Left hindlimb (tissue), 1 donor: ENCODE measurements around the gene CENPH.
"Not testable (repeated sequence)": the region's sequence is repeated elsewhere in the genome, so short reads cannot be mapped to it uniquely, and the experiment has no call there.

ENCODE experiments used
- DNase-seq: peaks from one replicate; pipeline ENCODE4 v3.0.0-alpha.2; 2018

The CENPH gene, protein sequence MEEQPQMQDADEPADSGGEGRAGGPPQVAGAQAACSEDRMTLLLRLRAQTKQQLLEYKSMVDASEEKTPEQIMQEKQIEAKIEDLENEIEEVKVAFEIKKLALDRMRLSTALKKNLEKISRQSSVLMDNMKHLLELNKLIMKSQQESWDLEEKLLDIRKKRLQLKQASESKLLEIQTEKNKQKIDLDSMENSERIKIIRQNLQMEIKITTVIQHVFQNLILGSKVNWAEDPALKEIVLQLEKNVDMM

DNA sequence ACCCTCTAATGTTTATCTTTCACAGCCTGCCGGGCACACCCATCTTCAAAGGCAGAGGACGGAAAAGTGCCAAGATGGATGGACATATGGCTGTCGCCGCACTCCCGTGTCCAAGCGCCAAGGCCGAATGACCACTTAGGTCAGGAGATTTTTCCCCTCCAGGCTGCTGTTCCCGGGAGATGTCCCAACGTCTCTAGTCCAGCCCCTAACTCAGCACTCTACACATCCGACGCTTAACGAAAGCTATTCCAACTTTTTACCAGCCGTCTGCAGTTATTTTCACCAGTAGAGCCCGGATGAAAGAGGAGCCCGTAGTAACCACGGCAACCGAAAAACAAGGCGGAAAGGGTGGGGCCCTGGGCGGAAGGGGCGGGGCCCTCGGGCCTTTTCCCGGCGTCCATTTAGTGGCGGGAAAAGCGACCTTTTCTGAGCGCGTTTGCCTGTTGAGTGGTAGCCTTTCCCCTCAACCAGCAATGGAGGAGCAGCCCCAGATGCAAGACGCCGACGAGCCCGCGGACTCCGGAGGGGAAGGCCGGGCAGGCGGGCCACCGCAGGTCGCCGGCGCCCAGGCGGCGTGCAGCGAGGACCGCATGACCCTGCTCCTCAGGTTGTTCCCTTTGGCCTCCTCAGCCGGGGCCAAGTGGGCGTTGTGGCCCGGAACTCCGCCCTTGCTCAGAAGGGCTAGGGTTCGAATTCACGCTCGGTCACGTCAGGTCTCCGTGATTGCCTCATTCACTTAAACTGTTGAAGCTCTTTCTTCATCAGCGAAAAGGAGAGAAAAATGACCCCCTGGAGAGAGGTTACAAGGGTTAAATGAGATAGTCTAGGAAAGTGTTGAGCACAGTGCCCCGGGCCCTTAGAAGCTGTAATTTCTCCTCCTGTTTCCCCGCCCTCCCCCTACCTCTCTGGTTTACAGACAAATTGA lies at the start of gene CENPH:
Gene CENPH (plus strand): TSS at position 422 of the 925 bp plus-strand sequence. CDS start 52 bp downstream, at position 474.
- DNase-seq, result peak; percentile 96

DNA sequence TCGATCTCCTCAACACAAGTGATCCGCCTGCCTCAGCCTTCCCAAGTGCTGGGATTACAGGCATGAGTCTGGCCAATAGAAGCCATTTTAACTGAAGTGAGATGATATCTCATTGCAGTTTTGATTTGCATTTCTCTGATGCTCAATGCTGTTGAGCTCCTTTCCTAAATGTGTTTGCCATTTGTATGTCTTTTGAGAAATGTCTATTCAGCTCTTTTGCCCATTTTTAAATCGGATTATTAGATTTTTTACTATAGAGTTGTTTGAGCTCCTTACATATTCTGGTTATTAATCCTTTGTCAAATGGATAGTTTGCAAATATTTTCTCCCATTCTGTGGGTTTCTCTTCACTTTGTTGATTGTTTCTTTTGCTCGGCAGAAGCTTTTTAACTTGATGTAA lies 49.1 kb upstream of the CENPH start:
- DNase-seq, result not testable (repeated sequence)

DNA sequence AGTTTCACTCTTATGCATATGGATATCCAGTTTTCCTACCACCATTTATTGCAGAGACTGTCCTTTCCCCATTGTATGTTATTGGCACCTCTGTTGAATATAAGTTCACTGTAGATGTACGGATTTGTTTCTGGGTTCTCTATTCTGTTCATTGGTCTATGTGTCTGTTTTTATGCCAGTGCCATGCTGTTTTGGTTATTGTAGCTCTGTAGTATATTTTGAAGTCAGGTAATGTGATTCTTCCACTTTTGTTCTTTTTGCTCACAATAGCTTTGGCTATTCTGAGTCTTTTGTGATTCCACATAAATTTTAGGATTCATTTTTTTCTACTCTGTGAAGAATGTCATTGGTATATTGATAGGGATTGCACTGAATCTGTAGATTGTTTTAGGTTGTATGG lies 48.6 kb upstream of the CENPH start:
- DNase-seq, result no peak

DNA sequence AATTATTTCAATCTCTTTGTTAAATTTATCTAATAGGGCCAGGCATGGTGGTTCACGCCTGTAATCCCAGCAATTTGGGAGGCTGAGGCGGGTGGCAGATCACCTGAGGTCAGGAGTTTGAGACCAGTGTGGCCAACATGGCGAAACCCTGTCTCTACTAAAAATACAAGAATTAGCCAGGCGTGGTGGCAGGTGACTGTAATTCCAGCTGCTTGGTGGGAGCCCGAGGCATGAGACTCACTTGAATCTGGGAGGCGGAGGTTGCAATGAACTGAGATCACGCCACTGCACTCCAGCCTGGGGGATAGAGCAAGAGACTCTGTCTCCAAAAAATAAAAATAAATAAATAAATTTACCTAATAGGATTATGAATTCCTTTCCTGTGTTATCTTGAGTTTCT lies 40.8 kb upstream of the CENPH start:
- DNase-seq, result not testable (repeated sequence)

DNA sequence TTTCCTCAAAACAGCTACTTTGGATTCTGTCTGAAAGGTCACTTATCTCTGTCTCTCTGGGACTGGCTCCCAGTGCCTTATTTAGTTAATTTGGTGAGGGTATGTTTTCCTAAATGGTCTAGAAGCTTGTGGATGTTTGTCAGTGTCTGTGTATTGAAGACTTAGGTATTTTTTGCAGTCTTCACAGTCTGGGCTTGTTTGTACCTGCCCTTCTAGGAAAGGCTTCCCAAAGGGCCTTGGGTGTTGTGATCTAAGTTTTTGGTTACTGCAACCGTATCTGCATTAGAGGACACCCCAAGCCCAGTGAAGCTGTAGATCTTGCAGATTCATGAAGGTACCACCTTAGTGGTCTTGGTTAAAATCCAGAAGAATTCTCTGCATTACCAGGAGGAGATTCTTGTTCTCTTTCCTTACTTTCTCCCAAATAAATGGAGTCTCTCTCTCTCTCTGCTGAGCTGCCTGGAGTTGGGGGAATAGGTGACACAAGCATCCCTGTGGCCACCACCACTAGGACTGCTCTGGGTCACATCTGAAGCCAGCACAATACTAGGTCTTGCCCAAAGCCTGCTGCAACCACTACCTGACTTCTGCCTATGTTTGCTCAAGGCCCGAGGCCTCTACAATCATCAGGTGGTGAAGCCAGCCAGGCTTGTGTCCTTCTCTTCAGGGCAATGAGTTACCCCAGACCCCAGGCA lies 40.3 kb upstream of the CENPH start:
- DNase-seq, result no peak

DNA sequence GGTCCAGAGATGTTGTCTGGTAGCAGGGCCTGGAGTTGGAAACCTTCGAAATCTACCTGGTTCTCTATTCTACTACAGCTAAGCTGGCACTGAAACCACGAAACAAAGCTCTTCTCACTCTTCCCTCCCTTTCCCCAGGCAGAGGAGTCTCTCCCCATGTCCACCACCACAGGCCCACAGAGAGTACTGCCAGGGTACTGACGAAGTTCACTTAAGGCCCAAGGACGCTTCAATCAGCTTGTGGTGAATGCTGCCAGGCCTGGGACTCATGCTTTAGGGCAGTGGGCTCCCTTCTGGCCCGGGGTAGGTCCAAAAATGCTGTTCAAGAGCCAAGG lies 39.7 kb upstream of the CENPH start:
- no peak for DNase-seq

DNA sequence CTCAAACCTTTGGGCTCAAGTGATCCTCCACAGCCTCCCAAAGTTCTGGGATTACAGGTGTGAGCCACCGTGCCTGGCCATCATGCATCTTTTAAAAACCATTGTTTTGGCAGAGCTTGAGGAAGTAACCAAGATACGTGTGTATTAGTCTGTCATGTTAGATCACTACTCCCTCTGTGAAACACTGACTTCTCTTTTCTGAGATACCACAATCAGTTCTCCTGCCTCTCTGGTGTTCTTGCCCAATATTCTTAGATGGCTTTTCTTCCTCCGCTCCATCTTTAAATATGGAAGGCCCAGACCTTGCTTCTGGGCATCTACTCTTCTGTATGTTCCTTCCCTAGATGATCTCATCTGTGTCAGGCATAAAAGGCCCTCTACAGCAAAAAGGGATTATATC lies 36.7 kb upstream of the CENPH start:
- no peak for DNase-seq

DNA sequence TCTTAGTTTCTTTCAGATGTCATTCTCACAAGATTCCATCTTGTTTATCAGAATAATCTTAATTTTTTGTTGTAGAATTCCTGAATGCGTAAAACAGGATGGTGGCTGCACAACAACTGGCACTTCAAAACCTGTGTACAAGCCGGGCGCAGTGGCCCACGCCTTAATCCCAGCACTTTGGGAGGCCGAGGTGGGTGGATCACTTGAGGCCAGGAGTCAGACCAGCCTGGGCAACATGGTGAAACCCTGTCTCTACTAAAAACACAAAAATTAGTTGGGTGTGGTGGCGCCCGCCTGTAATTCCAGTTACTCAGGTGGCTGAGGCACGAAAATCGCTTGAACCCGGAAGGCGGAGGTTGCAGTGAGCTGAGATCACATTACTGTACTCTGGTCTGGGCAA lies 32.9 kb upstream of the CENPH start:
- no peak for DNase-seq

DNA sequence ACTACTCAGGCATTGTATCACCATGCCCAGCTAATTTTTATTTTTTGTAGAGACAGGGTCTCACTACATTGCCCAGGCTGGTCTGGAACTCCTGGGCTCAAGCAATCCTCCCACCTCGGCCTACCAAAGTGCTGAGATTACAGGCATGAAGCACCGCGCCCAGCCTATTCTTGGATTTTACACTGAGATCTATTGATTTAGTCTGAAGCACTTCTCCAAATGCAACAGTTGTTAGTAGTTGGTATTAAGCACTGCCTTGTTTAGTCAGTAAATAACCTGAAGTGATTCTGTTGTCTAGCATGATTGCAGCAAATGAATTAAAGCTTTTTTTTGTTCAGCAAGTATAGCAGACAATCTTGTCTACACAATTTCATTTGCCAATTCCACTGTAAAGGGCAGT lies 31.3 kb upstream of the CENPH start:
- DNase-seq, result no peak

DNA sequence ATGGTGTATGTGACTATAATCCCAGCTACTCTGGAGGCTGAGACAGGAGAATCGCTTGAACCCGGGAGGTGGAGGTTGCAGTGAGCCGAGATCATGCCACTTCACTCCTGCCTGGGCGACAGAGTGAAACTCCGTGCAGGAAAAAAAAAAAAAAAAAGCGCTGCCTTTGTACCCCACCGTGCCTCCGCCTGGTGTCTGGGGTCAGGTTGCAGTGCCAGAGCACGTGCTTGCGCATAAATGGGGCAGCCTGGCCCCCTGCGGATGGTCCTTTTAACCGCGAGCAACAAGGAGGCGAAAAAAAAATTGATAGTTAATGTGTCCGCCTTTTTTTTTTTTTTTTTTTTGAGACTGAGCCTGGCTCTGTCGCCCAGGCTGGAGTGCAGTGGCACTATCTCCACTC lies 28.7 kb upstream of the CENPH start:
- DNase-seq, result no peak

DNA sequence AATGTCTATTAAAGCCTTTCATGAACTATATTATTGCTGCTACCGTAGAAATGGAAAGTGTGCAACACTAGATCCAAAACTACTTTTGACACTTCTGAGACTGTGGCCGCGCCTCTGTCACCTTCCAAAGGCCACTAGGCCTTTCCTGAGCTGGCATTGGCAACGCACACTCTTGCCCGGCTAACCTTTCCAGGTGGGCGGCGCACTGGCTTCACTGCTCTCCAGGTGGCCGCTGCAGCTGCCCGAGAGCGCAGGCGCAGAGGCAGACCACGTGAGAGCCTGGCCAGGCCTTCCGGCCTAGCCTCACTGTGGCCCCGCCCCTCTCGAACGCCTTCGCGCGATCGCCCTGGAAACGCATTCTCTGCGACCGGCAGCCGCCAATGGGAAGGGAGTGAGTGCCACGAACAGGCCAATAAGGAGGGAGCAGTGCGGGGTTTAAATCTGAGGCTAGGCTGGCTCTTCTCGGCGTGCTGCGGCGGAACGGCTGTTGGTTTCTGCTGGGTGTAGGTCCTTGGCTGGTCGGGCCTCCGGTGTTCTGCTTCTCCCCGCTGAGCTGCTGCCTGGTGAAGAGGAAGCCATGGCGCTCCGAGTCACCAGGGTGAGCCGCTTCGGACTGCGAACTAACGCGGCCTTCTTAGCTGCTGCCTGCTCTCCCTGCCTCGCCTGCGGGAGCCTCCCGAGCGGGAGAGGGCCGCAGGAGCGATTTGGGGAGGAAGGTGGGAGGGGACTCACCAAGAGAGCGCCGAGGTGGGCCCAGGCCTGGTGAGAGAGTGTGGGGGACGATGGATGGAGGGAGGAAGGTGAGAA lies 22.5 kb upstream of the CENPH start, which contains the start of gene CCNB1:
Gene CCNB1 (plus strand): TSS at position 465 of the 807 bp plus-strand sequence. CDS start 113 bp downstream, at position 578.
- peak; percentile 98 for DNase-seq

DNA sequence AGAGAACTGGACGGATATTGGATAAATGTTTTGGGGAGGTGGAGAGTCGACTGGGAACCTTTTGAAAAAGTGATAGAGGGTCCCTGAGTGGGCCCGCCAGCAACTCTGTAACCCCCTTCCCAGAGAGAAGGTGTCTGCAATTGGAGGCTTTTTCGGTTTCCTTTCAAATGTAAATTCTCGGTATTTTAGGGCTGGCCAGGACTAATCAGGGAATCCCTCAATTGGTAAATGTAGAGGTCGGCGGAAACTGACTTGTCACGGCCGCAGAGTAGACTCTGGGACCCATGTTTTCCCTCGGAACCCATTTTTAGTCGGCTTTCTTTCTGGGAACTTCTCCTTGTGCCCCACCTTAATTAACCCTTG lies 21.9 kb upstream of the CENPH start:
- no peak for DNase-seq

DNA sequence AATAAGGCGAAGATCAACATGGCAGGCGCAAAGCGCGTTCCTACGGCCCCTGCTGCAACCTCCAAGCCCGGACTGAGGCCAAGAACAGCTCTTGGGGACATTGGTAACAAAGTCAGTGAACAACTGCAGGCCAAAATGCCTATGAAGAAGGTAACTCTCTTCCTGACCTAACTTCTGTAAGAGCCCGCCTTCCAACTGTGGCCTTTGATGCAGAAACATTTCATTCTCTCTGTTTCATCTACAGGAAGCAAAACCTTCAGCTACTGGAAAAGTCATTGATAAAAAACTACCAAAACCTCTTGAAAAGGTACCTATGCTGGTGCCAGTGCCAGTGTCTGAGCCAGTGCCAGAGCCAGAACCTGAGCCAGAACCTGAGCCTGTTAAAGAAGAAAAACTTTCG lies 21.5 kb upstream of the CENPH start:
- DNase-seq, result no peak

DNA sequence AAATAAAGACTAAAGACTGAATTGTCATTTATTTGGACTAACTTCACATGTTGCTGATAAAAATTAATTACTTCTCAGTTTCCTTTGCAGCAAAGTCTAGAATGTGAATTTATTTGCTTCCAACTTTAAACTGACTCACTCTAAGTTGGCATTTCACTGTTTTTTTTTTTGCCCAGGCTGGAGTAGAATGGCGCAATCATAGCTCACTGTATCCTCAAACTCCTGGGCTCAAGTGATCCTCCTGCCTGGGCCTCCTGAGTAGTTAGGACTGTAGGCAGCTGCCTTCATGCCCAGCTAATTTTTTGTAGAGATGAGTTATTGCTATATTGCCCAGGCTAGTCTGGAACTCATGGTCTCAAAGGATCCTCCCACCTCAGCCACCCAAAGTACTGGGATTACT lies 18.9 kb upstream of the CENPH start:
- DNase-seq, result no peak

DNA sequence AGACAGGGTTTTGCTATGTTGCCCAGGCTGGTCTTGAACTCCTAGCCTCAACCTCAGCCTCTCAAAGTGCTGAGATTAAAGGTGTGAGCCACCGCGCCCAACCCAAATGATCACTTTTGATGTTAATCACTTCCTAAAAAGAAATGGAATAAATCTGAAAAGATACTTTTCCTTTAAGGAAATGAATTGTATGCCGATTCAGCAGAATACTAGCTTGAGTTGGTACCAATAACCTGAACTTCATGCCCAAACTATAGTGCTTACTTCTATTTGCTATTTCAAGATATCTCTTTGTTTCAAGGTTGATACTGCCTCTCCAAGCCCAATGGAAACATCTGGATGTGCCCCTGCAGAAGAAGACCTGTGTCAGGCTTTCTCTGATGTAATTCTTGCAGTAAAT lies 18.4 kb upstream of the CENPH start:
- DNase-seq, result no peak

DNA sequence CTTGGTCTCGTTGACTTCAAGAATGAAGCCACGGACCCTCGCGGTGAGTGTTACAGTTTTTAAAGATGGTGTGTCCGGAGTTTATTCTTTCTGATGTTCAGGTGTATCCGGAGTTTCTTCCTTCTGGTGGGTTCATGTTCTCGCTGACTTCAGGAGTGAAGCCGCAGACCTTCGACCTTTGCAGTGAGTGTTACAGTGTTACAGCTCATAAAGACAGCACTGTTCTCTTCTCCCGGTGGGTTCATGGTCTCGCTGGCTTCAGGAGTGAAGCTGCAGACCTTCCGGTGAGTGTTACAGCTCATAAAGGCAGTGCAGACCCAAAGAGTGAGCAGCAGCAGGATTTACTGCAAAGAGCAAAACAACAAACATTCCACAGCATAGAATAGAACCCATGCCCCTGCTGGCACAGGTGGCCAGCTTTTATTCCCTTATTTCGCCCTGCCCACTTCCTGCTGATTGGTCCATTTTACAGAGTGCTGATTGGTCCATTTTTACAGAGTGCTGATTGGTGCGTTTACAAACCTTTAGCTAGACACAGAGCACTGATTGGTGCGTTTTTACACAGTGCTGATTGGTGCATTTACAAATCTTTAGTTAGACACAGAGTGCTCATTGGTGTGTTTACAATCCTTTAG lies 7.6 kb upstream of the CENPH start:
- DNase-seq, result not testable (repeated sequence)

DNA sequence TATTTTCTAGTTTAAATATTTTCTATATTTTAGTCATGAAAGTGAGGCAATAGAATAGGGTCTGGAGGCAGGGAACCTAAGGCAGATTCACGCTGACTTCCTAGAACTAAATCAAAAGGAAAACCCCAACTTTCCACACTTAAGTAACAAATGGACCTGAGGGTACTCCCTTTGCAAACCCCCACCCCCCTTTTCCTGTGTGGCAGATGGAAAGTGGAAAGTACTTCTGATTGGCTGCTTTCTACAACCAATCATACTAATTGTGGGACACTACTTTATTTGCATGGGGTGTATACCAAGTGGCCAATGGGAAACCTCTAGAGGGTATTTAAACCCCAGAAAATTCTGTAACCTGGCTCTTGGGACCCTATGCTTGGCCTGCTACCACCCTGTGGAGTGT lies 4.8 kb upstream of the CENPH start:
- no peak for DNase-seq

DNA sequence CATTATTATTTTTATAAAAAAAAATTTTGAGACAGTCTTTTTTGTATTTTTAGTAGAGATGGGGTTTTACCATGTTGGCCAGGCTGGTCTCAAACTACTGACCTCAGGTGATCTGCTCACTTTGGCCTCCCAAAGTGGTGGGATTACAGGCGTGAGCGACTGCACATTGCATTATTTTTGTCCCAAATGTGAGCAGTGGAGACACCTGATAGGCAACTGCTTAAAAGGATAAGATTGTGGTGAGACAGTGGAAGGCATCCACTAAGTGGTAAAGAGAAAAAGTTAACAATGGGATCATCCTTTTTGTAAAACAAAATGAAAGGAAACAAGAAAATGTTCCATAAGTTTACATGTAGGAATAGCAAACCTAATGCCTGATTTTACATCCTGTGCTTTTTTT lies 2.0 kb upstream of the CENPH start:
- DNase-seq, result no peak

DNA sequence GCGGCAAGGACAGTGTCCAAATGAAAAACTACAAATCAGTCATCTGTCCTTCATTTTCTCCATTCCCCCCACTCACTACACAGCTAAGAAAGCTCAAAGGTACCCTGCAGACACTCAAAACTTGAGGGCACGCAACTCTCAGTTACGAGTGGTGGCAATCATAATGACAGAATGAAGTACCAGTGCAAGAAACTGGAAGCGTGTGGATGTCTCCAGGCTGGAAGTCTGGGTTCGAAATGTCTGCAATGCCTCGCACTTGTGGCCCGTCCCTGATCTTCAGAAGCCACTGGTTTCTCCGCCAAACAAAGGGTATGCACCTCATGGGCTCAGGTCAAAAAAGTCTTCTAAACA lies 597 bp upstream of the CENPH start:
- peak; percentile 31 for DNase-seq

DNA sequence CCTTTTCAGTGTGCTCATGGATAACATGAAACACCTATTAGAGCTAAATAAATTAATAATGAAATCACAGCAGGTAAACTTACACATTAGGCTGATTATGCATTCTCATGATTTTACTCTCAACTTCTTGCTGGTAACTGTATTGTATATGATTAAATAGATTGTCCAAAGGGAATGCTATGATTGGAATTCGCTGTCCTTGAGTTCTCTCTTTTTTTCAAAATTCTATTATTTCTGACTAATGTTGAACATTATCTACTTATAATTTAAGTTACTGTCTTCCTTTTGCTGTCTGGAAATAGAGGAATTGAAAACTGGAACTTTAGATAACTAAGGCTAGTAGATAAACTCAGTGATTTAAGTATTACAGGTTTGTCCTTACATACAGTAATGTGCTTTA lies 13.1 kb downstream of the CENPH start:
- DNase-seq, result no peak

DNA sequence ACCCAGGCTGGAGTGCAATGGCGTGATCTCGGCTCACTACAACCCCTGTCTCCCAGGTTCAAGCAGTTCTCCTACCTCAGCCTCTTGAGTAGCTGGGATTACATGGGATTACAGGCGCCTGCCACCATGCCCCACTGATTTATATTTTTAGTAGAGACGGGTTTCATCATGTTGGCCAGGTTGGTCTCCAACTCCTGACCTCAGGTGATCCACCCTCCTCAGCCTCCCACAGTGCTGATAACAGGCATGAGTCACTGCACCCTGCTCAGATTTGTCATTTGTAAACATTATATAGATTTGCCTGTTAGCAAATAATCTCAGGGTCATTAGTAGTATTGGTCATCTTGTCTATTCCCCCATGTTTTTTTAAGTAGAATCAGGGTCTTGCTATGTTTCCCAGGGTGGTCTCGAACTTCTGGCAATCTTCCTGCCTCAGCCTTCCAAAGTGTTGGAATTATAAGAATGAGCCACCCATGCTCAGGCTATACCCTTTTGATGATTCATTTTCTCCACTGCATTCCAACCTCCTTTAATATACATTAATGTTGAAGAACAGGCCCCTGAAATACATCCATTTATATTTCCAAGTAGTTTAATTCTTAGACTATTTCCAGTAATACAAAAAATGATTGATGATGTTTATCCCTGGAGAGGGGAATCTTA lies 17.3 kb downstream of the CENPH start:
- no peak for DNase-seq

DNA sequence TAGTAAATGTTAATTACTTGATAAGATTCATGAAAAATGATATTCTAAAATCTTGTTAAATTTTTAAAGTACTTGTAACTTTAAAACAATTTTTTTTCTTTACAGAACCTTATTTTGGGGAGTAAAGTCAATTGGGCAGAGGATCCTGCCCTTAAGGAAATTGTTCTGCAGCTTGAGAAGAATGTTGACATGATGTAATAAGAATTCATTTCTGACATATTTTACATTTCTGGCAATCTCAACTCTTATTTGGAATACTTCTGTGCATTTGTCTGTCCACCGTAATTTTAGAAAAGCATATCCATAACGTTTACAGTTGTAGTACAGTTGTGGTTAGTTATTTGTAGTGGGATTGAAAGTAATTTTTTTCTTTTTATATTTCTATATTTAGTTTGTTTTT lies 20.2 kb downstream of the CENPH start:
- DNase-seq, result no peak
